HG03095 (cell line): ENCODE data around the gene DSTN.

Experiments used
- ATAC-seq: cut with Tn5 transposase; IDR thresholded peaks from one replicate; pipeline ENCODE4 v1.9.1; 2021; ENCODE audit warnings: moderate library complexity; ENCODE audit not compliant: unreplicated experiment

The DSTN gene

DNA sequence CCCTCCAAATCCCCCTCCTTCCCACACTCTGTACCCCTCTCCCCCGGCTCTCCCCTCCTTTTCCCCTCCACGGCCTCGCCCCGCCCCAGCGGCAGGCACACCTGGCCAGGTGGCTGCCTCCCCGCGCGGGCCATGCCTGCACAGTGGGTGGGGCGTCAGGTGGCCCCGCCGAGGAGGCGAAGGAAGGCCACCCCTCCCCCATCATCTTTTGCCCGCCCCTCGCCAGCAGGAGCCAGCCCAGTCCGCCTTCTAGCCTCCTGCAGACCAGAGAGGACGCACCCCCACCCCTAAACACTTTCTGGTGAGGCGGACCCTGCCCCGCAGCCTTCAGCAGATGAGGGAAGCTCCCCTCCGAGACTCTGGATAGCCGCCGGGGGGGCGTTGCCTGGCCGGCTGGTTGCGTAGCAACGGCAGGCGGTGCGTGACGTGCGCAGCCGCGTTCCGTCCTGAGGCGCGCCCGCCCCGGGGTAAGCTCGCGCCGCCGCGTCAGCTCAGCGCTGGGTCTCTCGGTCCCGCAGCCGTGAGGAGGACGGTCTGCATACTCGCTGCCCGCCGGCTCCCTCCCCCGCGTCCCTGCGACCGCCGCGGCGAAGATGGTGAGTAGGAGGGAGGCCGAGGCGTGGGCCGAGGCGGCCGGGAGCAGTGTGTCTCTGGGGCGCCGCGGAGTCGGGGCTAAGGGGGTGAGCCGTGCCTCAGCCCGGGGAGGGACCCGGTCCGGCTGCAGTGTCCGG is at the start of gene DSTN:
DSTN (plus strand) TSS at position 460 of the 731 bp plus-strand sequence; CDS start at position 594, 134 bp downstream.
- ATAC-seq: peak; percentile 90

DNA sequence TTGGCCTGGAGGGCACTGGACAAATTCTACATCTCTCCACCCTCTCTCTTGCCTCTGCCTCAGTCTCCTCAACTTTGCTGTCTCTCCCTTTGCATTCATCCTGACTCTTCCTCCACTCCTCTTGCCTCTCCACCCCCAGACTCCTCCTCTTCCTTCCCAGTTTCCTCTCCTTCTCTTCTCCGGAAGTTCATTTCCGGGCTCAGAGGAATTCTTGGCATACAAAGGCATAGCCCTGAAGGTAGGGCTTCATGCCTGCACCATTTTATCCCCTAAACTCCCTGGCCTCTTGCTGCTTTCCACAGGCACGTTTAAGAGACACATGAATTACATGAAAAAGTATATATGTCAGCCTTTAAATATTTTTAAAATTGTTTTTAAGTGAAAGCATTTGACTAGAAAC is 49.3 kb upstream of the DSTN start:
- ATAC-seq: no peak

DNA sequence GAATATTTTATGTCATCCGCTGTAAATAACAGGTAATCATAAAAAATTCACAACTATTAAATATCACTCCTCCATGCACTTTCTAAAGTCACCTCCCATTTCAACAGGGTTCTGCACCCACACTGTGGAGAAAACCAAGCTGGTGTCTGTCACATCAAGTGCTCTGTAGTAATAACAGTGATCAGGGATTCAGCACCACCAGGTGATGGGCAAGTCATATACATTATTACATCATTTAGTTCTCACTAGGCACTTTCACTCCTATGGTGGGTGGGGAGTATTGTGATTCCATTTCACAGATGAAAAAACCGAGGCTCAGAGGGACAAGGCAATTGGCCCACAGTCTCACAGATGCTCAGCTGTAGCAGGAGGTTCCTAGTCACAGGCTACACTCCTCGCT is 47.3 kb upstream of the DSTN start:
- ATAC-seq: no peak

DNA sequence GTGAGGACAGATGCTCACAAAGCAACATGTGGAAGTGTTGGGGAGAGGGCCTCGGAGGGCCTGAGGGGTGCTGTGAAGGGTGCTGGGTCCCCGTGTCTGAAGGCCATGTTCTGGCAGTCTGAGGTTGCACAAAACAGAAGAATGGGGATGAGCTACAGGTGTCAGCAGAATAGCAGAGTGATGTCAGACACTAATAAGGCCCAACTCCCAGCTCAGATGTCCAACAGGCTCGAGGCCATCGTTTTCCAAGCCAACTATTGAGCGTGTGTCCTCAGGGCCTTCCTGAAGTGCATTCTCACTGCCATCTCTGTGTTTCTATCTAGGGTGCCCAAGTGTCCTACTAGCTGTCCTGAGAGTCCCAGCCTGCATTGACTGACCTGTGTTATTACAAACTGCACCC is 46.5 kb upstream of the DSTN start:
- no peak for ATAC-seq

DNA sequence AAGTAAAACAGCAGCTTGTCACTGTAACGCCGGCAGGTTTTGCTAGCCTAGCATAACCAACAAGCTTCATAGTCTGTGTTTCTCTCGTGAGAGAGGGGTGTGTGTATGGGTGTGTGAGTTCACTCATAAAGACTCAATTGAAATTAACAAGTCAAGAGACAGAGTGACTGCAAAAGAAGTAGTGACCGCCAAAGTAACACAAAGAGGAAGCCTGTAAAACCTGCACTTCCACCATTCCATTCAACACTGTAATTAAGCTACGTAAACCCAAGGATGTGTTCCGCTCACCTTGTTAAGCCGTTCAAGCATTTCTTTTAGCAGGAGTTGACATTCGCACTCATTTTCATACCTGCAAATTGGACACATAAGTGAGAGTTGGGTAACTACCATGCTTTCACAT is 45.3 kb upstream of the DSTN start:
- no peak for ATAC-seq

DNA sequence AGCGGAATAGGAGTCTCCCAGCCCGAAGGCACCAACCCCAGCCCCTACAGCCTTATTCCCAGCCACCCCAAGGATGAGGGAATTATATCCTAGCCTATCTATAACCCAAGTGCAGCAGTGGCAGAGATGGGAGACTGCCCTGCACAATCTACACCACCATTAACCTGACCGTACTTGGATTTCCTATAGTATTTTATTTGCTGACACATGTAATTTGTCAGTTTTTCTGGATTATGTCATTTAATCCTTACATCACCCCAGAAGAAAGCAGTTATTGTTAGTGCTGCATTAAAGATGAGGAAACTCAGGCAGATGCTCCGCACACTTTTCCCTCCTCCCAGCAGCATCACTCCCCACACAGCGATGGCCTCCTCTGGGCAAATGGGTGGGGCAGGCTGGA is 44.7 kb upstream of the DSTN start:
- no peak for ATAC-seq

DNA sequence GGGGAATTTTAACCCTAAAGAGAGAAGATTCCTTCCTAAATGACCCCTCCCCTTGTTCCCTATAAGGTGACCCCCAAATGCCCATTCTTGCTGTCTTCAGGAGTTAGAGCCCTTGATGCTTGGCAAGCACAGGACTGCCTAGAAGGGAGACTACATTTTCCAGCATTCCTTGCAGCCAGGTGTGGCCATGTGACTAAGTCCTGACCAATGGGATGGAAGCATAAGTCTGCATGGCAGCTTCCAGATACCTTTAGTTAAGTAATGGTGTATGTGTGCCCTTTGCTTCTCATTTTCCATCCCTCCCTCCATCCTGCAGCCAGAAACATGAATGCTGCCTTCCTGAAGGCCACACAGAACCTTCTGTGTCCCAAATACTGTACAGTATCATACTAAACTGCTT is 44.2 kb upstream of the DSTN start:
- ATAC-seq: no peak

DNA sequence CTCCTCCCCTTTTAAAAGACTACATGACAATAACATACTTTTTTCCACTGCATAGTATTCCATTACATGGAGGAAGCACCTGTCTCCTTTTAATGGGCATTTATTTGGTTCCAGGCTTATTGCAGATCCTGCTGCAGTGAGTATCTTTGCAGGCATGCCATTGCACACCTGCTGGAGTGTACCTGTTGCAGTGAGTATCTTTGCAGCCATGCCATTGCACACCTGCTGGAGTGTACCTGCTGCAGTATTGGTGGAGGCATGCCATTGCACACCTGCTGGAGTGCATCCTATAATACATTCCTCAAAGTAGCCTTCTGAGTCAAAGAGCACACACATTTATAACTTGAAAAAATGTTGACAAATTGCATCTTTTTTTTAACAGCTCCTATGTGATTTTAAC is 40.3 kb upstream of the DSTN start:
- ATAC-seq: no peak

DNA sequence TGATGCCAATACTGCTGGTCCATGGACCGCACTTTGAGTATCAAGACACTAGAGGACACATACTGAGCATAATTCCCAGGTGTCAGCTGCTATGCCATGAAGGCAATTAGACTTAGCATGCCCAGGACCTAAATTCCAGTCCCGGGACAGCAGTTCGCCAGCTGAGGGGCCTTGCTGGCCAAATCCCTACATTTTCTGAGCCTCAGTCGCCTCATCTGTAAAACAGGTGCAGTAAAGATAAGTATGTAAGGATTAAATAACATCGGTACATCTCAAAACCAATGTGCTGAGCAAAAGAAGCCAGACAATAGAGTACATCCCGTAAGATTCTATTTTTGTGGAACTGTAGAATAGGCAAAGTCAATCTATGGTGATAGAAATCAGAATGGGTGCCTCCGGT is 39.7 kb upstream of the DSTN start:
- no peak for ATAC-seq

DNA sequence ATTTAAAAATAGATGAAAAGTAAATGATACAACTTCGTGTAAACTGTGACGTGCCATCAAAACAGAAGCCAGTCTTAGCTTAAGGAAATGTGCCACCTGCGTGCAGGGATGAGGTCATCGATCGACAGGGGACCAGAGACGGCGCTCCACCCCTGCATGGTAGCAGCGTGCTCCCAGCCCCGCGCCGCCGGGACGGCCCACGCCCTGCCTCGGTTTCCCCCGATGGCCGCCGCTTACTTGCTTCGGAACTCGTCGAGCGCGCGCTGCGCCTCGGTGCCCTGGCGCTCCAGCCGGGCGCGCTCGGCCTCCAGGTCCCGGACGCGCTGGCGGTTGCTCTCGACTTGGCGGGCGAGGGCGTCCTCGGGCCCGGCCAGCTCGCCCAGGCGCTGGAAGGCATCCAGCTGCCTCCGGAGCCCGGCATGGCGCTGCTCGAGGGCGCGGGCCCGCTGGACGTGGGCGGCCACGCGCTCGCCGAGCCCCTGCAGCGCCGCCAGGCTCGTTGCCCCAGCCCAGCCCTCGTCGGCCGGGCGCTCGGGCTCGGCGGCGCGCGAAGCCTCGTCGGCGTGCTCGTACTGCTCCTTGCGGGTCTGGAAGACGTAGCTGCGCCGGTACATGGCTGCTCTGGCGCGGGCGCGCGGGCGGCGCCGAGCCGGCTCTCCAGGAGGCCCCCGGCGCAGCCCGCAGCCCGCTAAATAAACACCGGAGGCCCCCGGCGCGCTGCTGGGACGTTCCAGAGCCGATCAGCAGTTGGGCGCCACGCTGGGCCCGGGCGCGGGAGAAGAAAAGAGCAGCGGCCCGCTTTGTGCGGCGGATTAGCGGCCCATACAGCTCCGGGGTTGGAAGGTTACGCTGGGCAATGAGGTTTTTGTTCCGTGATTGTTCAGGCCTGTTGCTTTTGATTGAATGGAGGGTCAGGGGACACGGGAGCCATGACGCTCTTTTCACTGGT is 38.9 kb upstream of the DSTN start, which contains the start of gene BFSP1:
BFSP1 (minus strand) TSS at position 664 of the 949 bp plus-strand sequence; CDS start at position 614, 50 bp downstream.
- no peak for ATAC-seq

DNA sequence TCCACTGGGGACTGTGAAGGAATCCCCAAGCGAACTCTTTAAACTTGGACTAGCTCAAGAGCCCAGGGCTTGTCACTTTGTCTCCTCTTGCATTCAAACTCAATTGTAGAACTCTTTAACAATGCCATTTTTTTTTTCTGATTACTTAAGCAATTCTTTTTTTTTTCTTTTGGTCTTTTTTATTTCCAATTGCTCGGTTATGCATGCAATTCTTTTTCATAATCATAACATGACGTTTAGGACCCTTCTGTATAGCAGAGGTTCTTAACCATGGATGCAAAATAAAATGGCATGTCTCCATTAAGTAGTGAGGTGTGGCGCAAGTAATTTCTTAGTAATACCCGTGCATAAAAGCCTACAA is 38.2 kb upstream of the DSTN start:
- ATAC-seq: no peak

DNA sequence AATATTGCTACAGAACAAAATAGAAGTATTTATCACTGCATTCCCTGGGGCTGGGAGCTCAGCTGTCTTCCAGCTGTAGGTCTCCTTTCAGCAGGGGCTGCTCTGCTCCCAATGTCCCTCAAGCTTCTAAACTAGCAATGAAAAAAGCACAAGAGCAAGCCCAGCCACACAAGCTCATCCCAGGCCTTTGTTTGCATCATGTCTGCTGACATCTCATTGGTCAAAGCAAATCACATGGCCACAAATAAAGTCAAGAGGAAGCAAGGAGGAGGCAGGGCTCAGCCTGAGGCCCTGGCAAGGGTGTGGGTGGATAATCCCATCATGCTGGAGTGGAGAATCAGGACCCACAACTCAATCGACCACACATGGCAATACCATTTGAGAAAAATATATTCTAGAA is 36.5 kb upstream of the DSTN start:
- no peak for ATAC-seq

DNA sequence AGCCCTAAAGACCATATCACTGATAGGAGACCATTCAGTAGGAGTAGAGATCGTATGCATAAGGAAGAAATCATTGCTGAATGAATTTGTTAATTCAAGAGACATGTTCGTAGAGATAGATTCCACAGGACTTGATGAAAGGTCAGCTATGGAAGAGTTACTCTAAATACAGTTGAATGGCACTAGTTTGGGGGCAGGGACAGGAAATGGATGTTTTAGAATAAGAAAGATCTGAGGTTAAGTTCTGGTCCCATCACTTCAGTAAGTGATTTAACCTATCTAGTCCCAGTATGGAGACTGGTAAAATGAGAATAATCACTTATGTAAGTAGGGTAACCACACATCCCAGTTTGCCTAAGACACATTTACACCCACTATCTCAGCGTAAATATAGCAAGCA is 35.8 kb upstream of the DSTN start:
- ATAC-seq: no peak

DNA sequence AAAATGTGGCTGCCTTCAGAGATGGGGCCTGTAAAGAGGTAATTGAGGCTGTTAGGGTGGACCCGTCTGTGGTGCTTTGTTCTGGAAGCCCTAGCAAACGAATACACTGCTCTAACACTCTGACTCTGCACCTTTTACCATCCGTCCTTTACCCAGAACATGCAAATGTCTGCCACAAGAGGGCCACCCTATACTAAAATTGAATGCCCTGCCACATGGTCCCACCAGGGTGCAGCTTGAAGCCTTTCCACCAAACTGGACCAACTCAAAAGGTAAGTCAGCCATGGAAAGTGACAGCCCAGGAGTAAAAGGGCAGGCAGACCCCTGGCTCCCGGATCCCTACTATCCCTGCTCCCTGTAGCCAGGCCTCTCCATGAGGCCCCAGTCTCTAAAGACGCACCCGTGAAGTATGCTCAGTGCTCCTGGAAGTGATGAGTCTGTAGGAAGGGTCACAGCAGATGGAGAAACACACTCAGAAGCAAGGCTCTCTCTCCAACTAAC is 32.9 kb upstream of the DSTN start:
- ATAC-seq: peak; percentile 75

DNA sequence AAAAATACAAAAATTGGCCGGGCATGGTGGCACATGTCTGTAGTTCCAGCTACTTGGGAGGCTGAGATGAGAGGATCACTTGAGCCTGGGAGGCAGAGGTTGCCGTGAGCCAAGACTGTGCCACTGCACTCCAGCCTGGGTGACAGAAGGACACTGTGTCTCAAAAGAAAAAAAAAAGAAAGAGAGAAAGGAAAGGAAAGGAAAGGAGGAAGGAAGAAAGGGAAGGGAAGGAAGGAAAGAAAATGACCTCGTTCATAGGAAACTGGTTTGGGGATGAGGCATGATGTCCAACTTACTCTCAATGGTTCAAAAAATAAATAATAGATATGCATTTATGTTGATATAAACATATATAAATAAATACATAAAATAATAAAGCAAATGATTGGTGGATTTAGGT is 31.9 kb upstream of the DSTN start:
- no peak for ATAC-seq

DNA sequence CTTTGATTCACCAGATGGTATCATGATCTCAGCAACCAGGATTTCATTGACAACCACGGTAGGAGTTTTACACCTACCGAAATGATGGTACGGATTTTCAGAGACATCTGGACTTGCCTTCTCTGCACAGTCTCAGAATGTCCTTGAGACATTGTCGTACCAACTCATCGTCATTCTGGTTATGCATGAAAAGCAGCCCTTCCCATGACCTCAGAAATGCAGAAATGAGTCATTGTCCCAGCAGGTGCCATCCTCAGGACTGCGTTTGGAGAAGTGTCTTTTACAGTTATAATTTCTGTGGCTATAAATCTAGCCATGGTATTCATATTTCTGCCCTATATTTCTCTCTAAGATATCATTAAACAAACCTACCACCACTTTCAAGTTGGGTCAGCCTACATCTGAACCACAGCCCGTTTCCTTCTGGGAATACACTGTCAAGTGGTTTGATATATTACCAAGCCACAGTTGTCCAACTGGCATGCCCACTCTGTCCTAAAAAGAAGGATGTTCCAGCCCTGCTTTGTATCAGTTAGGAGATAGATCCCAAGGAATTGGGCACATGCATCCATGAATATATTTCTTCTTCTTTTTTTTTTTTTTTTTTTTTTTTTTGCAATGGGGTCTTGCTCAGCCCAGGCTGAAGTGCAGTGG is 31.2 kb upstream of the DSTN start:
- ATAC-seq: no peak

DNA sequence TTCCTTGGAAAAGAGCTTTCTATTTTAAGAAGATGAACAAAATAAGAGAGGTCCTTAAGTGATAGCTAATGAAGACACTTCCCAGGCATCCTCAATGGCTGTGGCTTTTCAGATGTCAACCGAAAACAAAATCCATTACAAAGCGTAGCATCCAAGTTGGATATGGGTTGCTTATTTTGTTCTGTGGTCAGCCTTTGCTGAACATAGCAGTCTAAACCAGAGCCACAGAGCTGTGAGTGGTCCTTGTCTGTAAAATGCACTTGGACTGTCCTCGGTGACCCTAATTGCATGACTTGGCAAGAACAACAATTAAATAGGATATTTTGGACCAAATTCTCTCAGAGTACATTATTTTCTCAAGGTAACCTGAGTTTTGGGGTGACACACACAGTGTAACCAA is 28.3 kb upstream of the DSTN start:
- no peak for ATAC-seq

DNA sequence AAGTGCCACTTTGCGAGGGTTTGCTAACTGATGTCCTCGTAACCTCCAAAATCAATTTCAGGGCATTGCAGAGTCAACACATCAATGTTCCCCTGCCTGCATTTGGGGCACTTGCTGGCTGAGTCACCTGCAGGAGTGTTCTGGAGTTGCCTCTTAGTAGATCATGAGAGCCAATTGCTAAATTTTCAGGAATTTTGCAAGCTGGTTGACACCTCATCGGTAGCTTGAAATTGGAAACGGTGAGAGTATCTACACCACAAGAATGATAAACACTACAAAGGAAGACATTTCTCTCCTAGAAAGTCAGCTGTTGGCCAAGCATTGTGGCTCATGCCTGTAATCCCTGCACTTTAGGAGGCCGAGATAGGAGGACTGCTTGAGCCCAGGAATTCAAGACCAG is 27.9 kb upstream of the DSTN start:
- no peak for ATAC-seq

DNA sequence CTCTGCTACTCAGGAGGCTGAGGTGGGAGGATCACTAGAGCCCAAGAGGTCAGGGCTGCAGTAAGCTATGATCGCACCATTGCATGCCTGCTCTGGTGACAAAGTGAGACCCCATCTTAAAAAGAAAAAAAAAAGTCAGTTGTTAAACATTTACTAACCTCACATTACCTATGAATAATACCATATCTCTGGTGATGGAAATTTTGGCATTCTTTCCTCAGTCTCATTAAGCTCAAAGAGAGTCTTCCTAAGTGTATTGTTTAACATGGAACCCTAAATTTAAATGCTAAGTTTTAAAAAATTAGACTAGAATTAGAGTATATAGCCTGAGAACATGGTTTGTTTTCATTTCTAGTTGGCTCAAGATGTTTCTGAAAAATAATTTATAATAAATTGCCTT is 27.4 kb upstream of the DSTN start:
- no peak for ATAC-seq

DNA sequence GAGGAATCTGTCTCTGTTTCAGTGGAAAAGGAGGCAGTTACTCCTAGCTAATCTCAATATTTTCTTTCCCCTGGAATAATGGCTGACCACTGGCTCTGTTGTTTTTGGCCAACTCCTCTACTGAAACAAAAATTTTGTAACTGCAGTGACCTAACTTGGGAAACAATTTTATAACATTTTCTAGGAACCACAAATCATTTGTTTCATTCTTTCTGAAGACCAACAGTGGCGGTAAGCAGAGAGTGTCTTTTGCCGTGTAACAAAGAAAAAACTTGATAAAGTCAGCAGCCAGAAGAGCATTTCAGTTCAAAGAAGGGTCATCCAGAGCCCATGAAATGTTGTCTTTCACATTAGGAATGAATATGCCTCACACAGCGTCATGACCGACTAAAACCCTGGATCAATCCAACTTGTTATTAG is 26.9 kb upstream of the DSTN start:
- ATAC-seq: no peak

DNA sequence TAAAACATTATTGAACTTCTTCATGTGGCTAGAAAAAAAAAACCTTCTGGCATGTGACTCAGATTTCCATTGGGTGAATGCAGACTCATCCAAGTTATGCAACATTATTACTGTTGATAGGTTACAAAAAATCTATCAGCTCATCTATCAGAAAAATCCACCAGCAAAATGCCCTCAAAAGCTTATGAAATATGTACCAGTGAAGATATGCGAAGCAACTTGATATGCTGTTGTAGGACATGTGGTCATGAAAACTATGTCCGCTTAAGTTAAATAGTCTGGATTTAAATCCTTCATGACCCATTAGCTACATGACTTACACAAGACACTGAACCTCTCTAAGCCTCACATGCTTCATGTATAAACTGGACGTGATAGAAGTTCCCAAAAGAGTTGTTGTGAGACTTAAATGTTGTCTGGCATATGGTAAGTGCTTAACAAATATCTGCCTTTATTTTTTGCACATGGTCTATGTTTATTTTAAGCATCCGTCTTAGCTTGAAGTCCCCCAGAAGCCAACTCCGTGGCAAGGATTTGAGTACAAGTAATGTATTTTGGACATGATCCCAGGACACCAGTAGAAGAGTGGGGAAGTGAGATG is 26.2 kb upstream of the DSTN start:
- ATAC-seq: no peak
